ENCODE data around the gene SLCO2A1. TPM values are rescaled to one million over a fixed set of nuclear protein-coding genes. Genes with fewer than 3 reads are reported as not detected.

SLCO2A1 gene
- total RNA-seq, 6 donors from 2014 or later, result 56.2 to 308 (median 133) TPM

- TF ChIP-seq, protein P1, sequence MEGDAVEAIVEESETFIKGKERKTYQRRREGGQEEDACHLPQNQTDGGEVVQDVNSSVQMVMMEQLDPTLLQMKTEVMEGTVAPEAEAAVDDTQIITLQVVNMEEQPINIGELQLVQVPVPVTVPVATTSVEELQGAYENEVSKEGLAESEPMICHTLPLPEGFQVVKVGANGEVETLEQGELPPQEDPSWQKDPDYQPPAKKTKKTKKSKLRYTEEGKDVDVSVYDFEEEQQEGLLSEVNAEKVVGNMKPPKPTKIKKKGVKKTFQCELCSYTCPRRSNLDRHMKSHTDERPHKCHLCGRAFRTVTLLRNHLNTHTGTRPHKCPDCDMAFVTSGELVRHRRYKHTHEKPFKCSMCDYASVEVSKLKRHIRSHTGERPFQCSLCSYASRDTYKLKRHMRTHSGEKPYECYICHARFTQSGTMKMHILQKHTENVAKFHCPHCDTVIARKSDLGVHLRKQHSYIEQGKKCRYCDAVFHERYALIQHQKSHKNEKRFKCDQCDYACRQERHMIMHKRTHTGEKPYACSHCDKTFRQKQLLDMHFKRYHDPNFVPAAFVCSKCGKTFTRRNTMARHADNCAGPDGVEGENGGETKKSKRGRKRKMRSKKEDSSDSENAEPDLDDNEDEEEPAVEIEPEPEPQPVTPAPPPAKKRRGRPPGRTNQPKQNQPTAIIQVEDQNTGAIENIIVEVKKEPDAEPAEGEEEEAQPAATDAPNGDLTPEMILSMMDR (IDR thresholded peaks at IDR 0.05), result no peak
- TF ChIP-seq POLR2A (IDR thresholded peaks at IDR 0.05) (no peak), EP300 (IDR thresholded peaks at IDR 0.05) (no peak), POLR2AphosphoS5 (IDR thresholded peaks at IDR 0.05) (no peak)
- H3K27me3 ChIP-seq, result no peaks in the 10 kb centered on the region
- no peak overlapping the region for H3K27ac ChIP-seq
- DNase-seq (no peak), ATAC-seq (ENCODE audit: low FRiP score in 2 of 2) (no peak)
- no peak overlapping the region for H3K4me3 ChIP-seq
- peaks cover 0 to 6% (median 0%) of the 10 kb centered on the region in 4 donors for H3K4me1 ChIP-seq
- no peaks in the 10 kb centered on the region for H3K36me3 ChIP-seq
- H3K9me3 ChIP-seq, result no peaks in the 10 kb centered on the region
- WGBS, 2 donors, result 95 to 98% methylated on average over 5 of the region's 5 CpGs
Measured at GRCh38 chr3:134036291-134036690, 6.6 kb upstream of the SLCO2A1 start.

- H3K4me1 ChIP-seq, result peaks cover 0 to 6% (median 0%) of the 10 kb centered on the region in 4 donors
- 94 to 95% methylated on average over 8 of the region's 8 CpGs for WGBS, 2 donors
- DNase-seq, result no peak
- H3K27me3 ChIP-seq, result no peaks in the 10 kb centered on the region
- no peaks in the 10 kb centered on the region for H3K9me3 ChIP-seq
- H3K4me3 ChIP-seq, result no peak overlapping the region
- no peaks in the 10 kb centered on the region for H3K36me3 ChIP-seq
- H3K27ac ChIP-seq, result no peak overlapping the region
- ATAC-seq (ENCODE audit: low FRiP score in 2 of 2), result no peak
- TF ChIP-seq POLR2AphosphoS5 (IDR thresholded peaks at IDR 0.05) (no peak), POLR2A (IDR thresholded peaks at IDR 0.05) (no peak), EP300 (IDR thresholded peaks at IDR 0.05) (no peak)
- TF ChIP-seq, protein P1 (IDR thresholded peaks at IDR 0.05), result no peak
Measured at GRCh38 chr3:134035836-134036235, 6.1 kb upstream of the SLCO2A1 start.

GRCh38 chr3:134034005-134034785 lies 4.5 kb upstream of the SLCO2A1 start:
- DNase-seq, result no peak
- no peak for TF ChIP-seq POLR2A (IDR thresholded peaks at IDR 0.05)
- TF ChIP-seq, protein P1 (IDR thresholded peaks at IDR 0.05), result no peak
- TF ChIP-seq POLR2AphosphoS5 (IDR thresholded peaks at IDR 0.05), result no peak
- no peak for TF ChIP-seq EP300 (IDR thresholded peaks at IDR 0.05)
- 88 to 92% methylated on average over 6 of the region's 6 CpGs for WGBS, 2 donors
- Histone ChIP-seq H3K27me3 (no peaks in the 10 kb centered on the region), H3K36me3 (no peaks in the 10 kb centered on the region), H3K9me3 (no peaks in the 10 kb centered on the region), H3K4me1 (peaks cover 6 to 16% (median 7%) of the 10 kb centered on the region in 4 donors), H3K27ac (no peak overlapping the region), H3K4me3 (no peak overlapping the region)
- ATAC-seq (ENCODE audit: low FRiP score in 2 of 2), result no peak

DNA sequence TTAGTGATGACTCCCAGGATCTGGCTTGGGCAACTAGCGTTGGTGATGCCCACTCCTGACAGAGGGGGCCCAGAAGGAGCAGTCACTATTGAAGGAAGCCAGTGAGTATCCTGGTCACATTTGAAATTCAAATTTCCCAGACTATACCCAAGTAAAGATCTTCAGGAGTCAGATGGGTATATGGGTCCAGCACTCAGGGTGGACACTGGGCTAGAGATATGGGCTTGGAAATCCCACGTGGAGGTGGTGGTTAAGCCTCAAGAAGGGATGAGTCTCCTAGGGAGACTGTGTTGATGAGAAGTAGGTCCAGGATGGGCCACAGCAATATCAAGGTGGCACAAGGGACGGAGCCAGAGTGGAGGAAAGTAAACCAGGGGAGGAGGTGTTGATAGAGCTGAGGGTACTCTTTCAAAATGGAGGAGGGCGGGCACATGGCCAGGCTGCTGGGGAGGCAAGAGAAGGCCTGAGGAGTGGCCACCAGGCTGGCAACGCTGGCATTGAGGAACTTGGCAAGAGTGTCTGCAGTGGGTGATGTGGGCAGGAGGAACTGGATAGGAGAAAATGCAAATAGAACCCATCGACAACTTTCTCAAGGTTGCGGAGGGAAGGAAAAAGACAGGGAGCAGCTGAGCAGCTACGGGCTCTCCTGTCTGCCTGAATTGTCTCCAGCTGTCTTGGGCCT lies 3.7 kb upstream of the SLCO2A1 start:
- no peak for ATAC-seq (ENCODE audit: low FRiP score in 2 of 2)
- WGBS, 2 donors, result 78 to 92% methylated on average over 8 of the region's 8 CpGs
- H3K9me3 ChIP-seq, result no peaks in the 10 kb centered on the region
- H3K27me3 ChIP-seq, result peaks cover 0 to 5% (median 0%) of the 10 kb centered on the region in 4 donors
- no peak for TF ChIP-seq EP300 (IDR thresholded peaks at IDR 0.05)
- TF ChIP-seq POLR2AphosphoS5 (IDR thresholded peaks at IDR 0.05), result no peak
- TF ChIP-seq POLR2A (IDR thresholded peaks at IDR 0.05), result no peak
- TF ChIP-seq, protein P1 (IDR thresholded peaks at IDR 0.05), result no peak
- H3K4me3 ChIP-seq, result no peak overlapping the region
- H3K36me3 ChIP-seq, result no peaks in the 10 kb centered on the region
- no peak for DNase-seq
- no peak overlapping the region for H3K27ac ChIP-seq
- H3K4me1 ChIP-seq, result peaks cover 6 to 23% (median 11%) of the 10 kb centered on the region in 4 donors
